GM21360 (cell line): ENCODE measurements around the gene FAM222A.

ENCODE experiments used
- ATAC-seq: cut with Tn5 transposase; IDR thresholded peaks from one replicate; pipeline ENCODE4 v1.9.1; 2021; ENCODE audit warnings: mild to moderate bottlenecking, moderate library complexity; ENCODE audit not compliant: unreplicated experiment

FAM222A gene

GRCh38 chr12:109758426-109759420, 45.1 kb downstream of the FAM222A start:
- no peak for ATAC-seq

- ATAC-seq: no peak
Observed at GRCh38 chr12:109759595-109759994, 46.0 kb downstream of the FAM222A start.

- ATAC-seq: no peak
Observed at GRCh38 chr12:109760031-109760929, 46.7 kb downstream of the FAM222A start.

DNA sequence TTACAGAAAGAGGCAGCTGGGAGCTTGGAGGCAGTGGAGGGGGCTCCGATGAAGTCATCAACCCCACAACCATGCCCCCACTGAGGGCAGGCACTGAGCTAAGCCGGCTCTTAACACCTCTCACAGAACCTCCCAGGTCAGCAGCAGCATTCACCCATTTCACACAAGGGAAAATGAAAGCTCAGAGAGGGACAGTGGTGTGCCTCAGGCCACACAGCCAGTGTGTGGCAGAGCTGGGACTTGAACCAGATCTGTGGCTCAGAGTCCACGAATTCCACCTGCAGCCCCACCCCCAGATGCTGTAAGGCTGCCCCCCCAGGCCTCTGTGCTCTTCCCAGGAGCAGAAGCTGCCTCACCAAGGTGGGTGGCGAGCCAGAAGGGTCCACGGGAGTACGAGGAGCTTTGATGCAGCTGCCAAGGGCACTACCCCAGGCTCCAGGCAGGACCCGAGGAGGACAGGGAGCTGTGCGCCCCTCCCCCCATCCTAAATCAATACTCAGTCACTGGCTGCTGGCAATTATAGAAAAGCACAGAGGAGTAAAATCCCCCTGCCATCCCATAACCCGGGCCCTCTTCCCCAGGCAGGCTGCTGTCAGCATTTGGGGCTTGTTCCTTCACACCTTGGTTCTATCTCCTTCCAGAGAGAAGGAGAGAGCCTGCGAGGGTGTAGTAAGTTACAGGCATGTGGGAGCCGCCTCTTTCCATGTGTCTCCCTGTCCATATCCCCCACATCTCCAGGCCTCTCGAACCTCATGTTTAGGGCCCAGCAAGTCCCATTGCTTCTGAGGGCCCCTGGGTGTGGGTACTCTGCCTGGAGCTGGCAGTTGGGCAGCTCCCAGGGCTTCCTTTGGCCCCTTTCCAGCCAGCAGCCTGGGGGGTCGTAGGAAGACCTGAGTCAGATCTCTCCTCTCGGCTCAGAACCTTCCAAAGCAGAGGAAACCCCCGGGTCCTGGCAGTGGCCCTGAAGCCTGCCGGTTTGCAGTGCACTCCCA, 47.6 kb downstream of the FAM222A start:
- no peak for ATAC-seq

- ATAC-seq: no peak
Observed at GRCh38 chr12:109762071-109762672, 48.5 kb downstream of the FAM222A start.

GRCh38 chr12:109762673-109763191, 49.1 kb downstream of the FAM222A start:
- no peak for ATAC-seq

GRCh38 chr12:109763201-109763841, 49.7 kb downstream of the FAM222A start:
- no peak for ATAC-seq

DNA sequence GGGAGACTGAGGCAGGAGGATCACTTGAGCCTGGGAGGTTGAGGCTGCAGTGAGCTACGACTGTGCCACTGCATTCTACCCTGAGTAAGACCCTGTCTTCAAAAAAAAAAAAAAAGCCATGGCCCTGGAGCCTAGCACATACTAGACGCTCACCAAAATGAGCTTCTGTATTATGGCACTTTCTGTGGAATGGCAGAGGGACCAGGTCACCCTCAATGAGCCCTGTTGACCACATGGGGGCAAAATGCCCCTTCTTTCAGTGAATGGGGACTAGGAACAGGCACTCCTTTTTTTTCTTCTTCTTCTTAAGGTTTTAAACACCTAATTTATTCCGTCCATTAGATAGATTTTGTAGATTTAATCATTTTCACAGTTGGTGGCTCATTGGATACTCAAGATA, 50.5 kb downstream of the FAM222A start:
- ATAC-seq: no peak

DNA sequence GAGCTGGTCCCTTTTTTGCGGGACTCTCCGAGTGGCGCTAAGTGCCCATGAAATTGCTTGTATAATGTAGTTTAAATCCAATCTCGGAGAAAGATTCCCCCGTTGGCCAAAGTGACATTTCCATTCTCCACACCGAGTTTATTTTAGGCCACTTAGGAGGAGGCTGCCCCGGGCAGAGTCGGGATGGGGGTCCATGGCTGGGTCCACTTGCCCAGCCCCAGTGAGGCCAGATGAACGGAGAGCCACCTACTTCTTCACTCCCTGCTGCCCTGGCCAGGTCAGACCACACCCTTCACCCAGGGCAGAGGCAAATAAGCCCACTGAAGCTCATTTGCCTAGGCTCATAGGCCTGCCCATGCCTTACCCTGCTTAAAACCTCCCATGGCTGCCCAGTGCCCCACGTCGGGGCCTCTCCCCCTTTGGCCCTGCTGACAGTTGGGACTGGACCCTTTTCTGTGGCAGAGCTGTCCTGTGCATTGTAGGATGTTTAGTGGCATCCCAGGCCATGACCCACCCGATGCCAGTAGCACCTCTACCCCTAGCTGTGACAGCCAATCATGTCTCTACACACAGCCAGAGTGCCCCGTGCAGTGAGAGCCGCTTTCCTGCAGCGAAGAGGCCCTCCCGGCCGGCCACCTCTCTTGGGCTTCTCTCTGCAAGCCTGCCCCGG, 51.3 kb downstream of the FAM222A start:
- no peak for ATAC-seq

DNA sequence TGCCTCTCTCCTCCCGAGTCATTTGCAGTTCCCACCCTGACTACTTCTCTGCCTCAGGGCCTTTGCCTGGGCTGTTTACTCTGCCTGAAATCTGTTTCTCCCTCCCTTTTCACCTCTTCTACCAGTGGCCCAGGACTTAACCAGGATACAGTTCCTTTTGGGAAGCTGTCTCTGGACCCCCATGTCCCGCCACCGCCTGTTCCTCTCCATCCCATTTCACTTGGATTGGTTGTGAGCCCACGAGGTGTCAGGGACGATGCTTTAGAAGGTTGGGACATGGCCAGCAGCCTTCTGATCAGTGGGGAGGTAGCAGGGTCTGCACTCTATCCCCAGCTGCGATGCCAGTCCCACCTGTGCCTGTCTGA, 51.8 kb downstream of the FAM222A start:
- ATAC-seq: no peak

DNA sequence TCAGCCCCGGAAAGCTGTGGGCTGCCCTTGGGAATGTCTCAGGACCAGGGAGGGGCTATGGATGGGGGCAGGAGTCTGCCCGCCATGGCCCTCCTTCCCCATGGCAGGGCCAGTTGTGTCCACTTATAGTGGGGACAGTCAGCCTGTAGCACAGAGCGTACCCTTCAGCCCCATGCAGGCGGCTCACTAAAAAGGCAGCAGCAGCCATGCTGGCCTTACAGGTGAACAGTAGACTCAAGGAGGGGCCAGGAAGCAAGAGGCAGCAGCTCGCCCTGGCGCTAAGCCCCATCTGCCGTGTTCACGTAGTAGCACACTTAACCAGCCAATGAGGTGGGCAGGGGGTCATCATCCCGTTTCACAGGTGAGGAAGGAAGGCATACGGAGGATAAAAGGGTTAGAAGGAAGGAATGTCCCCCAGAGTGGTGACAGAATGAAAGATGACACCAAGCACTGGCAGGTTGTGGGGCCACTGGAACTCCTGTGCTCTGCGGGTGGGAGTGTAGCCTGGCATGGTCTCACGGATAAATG, 52.7 kb downstream of the FAM222A start:
- ATAC-seq: no peak

DNA sequence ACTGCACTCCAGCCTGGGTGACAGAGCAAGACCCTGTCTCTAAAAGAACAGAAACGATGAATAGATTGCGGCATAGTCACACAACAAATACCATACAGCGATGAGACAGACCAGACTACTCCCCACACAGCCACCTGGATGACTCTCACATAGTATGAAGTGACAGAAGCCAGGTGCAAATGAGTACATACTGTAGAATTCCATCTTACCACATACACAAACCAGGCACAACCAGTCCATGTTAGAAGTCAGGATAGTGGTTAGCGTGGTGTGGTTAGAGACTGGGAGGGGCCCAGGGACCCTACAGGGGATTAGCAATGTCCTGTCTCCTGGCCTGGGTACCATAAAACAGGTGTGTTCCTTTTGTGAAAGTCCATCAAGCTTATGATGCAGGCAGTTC, 53.8 kb downstream of the FAM222A start:
- ATAC-seq: no peak

- no peak for ATAC-seq
Observed at GRCh38 chr12:109767991-109768900, 54.6 kb downstream of the FAM222A start.

GRCh38 chr12:109768901-109769670, 55.5 kb downstream of the FAM222A start:
- ATAC-seq: no peak

DNA sequence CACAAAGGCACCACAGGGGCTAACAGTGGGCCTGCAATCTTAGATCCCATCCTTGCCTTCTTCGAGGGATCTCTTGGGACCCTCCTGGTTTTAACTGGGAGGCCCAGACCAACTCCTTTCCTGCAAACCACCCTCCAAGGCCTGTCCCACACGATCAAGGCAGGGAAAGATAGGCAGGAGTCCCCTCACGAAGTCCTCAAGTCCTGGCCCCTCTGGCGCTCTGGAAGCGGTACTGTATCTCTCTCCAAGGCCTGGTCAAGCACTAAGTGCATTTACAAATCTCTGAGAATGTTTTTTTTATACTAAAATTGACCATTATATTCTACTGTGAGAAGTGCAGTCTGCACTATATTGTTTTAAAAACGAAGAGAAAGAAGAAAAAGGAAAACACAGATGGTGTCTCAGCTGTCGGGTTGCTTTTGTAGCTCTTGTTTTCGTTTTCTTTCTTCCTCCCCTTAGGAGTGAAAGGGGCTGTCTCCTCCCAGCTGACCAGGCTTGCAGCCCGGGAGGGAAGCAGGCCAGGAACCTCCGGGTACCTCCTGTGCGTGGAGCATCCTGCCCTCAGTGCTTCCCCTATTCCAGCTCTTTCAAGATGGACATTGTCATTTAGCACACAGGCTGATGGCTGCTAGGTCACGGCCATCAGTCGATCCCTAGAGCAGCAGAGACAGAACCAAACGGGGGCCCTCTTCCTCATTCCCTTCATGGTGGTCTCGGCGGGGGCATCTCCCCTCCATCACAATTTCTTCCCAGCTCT, 56.7 kb downstream of the FAM222A start:
- no peak for ATAC-seq
